DMS114 treated with DMSO at 0.1 percent for 48 hours (cell line): ENCODE results near the gene OR10R2.
A peak's percentile ranks its signal among the peaks of the same experiment; 100 is the strongest.

Experiments used
- DNase-seq: peaks from one replicate; lab custom pipeline; 2025; ENCODE audit not compliant: unreplicated experiment; lab: John Stamatoyannopoulos, UW

The OR10R2 gene

GRCh38 chr1:158521666-158522058 is 49.6 kb downstream of the OR10R2 start:
- DNase-seq = no peak

- peak; percentile 11 for DNase-seq
Measured at GRCh38 chr1:158527190-158527815, 55.3 kb downstream of the OR10R2 start.
